ENCODE results near the gene USP28. TPM values are rescaled to one million over a fixed set of nuclear protein-coding genes. Genes with fewer than 3 reads are reported as not detected.

The USP28 gene
- total and polyA plus RNA-seq, 2 of the 8 experiments (the other 6 are each of a cell fraction or from before 2014, with no cell fraction given) = 82.6 to 119 TPM

GRCh38 chr11:113896156-113896879 is 20.9 kb upstream of the USP28 start (continued):
- no peak for TF ChIP-seq CHD7 (IDR thresholded peaks at IDR 0.05; ENCODE audit: insufficient replicate concordance, low read length)
- TF ChIP-seq JUND (IDR thresholded peaks at IDR 0.05; ENCODE audit: low read length) = no peak
- peak; percentile 79 to 81 for TF ChIP-seq RAD21 (IDR thresholded peaks at IDR 0.05 in 1 of 2, conservative IDR thresholded peaks at IDR 0.05 in 1 of 2; ENCODE audit: low read depth in 2 of 2, low read length in 2 of 2)

Data from H1 (cell line).